Neural cell (in vitro differentiated cells): ENCODE data around the gene PLA1A. TPM values are rescaled to one million over a fixed set of nuclear protein-coding genes. Genes with fewer than 3 reads are reported as not detected.
"Not testable (repeated sequence)": the region's sequence is repeated elsewhere in the genome, so short reads cannot be mapped to it uniquely, and the experiment has no call there.

ENCODE experiments used
- H2AFZ ChIP-seq: fragments of 200-600, 300-800 bp; sonication (generic), shearing (Covaris generic); 2 replicates; pipeline ENCODE4 v1.6.0; 2014; ENCODE audit warnings: low read depth, mild to moderate bottlenecking, antibody characterized with exemption, low read length, moderate library complexity
- H3F3A ChIP-seq: fragments of 200-600 bp; shearing (Covaris generic); 2 replicates; pipeline ENCODE4 v1.6.1; 2016; ENCODE audit warnings: mild to moderate bottlenecking, moderate library complexity, mixed read lengths, antibody characterized with exemption, low read length; ENCODE audit not compliant: insufficient read depth, poor library complexity, severe bottlenecking
- H3K27ac ChIP-seq: fragments of 200-600, 300-800 bp; sonication (generic), shearing (Covaris generic); 2 replicates; pipeline ENCODE4 v1.5.1; 2014; ENCODE audit warnings: mild to moderate bottlenecking, low read length, moderate library complexity
- H3K27me3 ChIP-seq: fragments of 300-800, 200-600 bp; sonication (generic), shearing (Covaris generic); 2 replicates; pipeline ENCODE4 v1.6.0; 2014; ENCODE audit warnings: mild to moderate bottlenecking, low read depth, low read length, moderate library complexity; ENCODE audit not compliant: insufficient read depth
- H3K36me3 ChIP-seq: fragments of 300-800, 200-600 bp; sonication (generic), shearing (Covaris generic); 2 replicates; pipeline ENCODE4 v1.5.1; 2014; ENCODE audit warnings: mild to moderate bottlenecking, antibody characterized with exemption, low read length, moderate library complexity; ENCODE audit not compliant: insufficient read depth
- H3K4me2 ChIP-seq: fragments of 300-800, 200-600 bp; sonication (generic), shearing (Covaris generic); 2 replicates; pipeline ENCODE4 v1.6.0; 2014; ENCODE audit warnings: mild to moderate bottlenecking, low read length
- H3K4me3 ChIP-seq: fragments of 300-800, 200-600 bp; sonication (generic), shearing (Covaris generic); 2 replicates; pipeline ENCODE4 v1.5.1; 2014; ENCODE audit warnings: mild to moderate bottlenecking, low read length, moderate library complexity
- H3K79me2 ChIP-seq: fragments of 200-600 bp; shearing (Covaris generic); replicated peaks from 2 replicates; pipeline ENCODE4 v1.6.0; 2014; ENCODE audit warnings: mild to moderate bottlenecking, low read length, moderate library complexity; ENCODE audit not compliant: insufficient read depth
- H3K9ac ChIP-seq: fragments of 300-800, 200-600 bp; sonication (generic), shearing (Covaris generic); 2 replicates; pipeline ENCODE4 v1.6.1; 2016; ENCODE audit warnings: mild to moderate bottlenecking, low read length, mixed read lengths
- H3K9me2 ChIP-seq: fragments of 200-600 bp; shearing (Covaris generic); 2 replicates; pipeline ENCODE4 v1.6.1; 2016; ENCODE audit warnings: mild to moderate bottlenecking, low read length, mixed read lengths; ENCODE audit not compliant: insufficient read depth
- H3K9me3 ChIP-seq: fragments of 200-600, 300-800 bp; sonication (generic), shearing (Covaris generic); 2 replicates; pipeline ENCODE4 v1.6.1; 2016; ENCODE audit warnings: mild to moderate bottlenecking, mixed run types, low read length, moderate library complexity, mixed read lengths
- H4K20me1 ChIP-seq: fragments of 200-600 bp; shearing (Covaris generic); 2 replicates; pipeline ENCODE4 v1.6.1; 2016; ENCODE audit warnings: mild to moderate bottlenecking, mixed run types; ENCODE audit not compliant: insufficient read depth
- EZH2 ChIP-seq: fragments of 200-600, 300-800 bp; shearing (Covaris generic), sonication (generic); IDR thresholded peaks from 2 replicates; pipeline ENCODE4 v1.6.1; 2014; ENCODE audit warnings: antibody characterized with exemption, low read length, borderline replicate concordance, mild to moderate bottlenecking; ENCODE audit not compliant: insufficient read depth, poor library complexity, severe bottlenecking
- polyA plus RNA-seq: library from polyadenylated mRNA; depleted of rRNA; stranded (reverse); fragments of >200 nt; gene quantifications from 2 replicates; pipeline ENCODE4 v1.2.3, GENCODE V29; 2014

Gene PLA1A
- polyA plus RNA-seq, 1 donor from 2014 or later, result not detected

- H3K27me3 ChIP-seq, result no peaks in the 10 kb centered on the region
- H3K27ac ChIP-seq, result peak overlapping the region; percentile 63
- H3F3A ChIP-seq, result no peaks in the 10 kb centered on the region
- H4K20me1 ChIP-seq, result no peaks in the 10 kb centered on the region
- H3K9me2 ChIP-seq, result no peaks in the 10 kb centered on the region
- peak overlapping the region; percentile 79 for H3K4me3 ChIP-seq
- H3K9ac ChIP-seq, result peak overlapping the region; percentile 67
- peaks cover 15% of the 10 kb centered on the region for H3K79me2 ChIP-seq
- peak overlapping the region; percentile 33 for H3K4me2 ChIP-seq
- no peaks in the 10 kb centered on the region for H3K9me3 ChIP-seq
- TF ChIP-seq EZH2, result no peak
- no peaks in the 10 kb centered on the region for H3K36me3 ChIP-seq
- H2AFZ ChIP-seq, result peak overlapping the region; percentile 80
These were observed 79.9 kb downstream of the PLA1A start for GRCh38 chr3:119677641-119677934.

GRCh38 chr3:119678209-119678608 lies 80.5 kb downstream of the PLA1A start:
- H3K27ac ChIP-seq, result not testable (repeated sequence)

More at GRCh38 chr3:119678209-119678608, 80.5 kb downstream of the PLA1A start:
- H4K20me1 ChIP-seq, H3K27me3 ChIP-seq, H3K4me2 ChIP-seq, H3K4me3 ChIP-seq, H3K9me3 ChIP-seq, H3K36me3 ChIP-seq, H2AFZ ChIP-seq, H3K9ac ChIP-seq, H3K9me2 ChIP-seq, H3F3A ChIP-seq: not testable (repeated sequence)
- H3K79me2 ChIP-seq, result peaks cover 15% of the 10 kb centered on the region

Other genes with a start within 250 kb of the PLA1A start
- 21.1 and 31.6 TPM in 2 replicates for gene TMEM39A, start 134.3 kb upstream of the PLA1A start, polyA plus RNA-seq
- gene POGLUT1, start 128.9 kb upstream of the PLA1A start, polyA plus RNA-seq, result 26.9 and 27.2 TPM in 2 replicates
- gene TIMMDC1, start 99.3 kb upstream of the PLA1A start, polyA plus RNA-seq, result 109 and 110 TPM in 2 replicates
- not detected in 2 replicates for gene CD80, start 38.3 kb upstream of the PLA1A start, polyA plus RNA-seq
- 0.07 and 0.94 TPM in 2 replicates for gene ADPRH, start 18.4 kb upstream of the PLA1A start, polyA plus RNA-seq
- 3.4 and 10.3 TPM in 2 replicates for gene POPDC2, start 62.7 kb downstream of the PLA1A start, polyA plus RNA-seq
- gene COX17, start 79.5 kb downstream of the PLA1A start, polyA plus RNA-seq, result 49.4 and 74.7 TPM in 2 replicates
- gene CFAP91, start 105.1 kb downstream of the PLA1A start, polyA plus RNA-seq, result 12.5 and 14.2 TPM in 2 replicates
- 0.53 and 0.72 TPM in 2 replicates for gene NR1I2, start 184.2 kb downstream of the PLA1A start, polyA plus RNA-seq